ENCODE measurements around the gene MICOS13.

MICOS13 gene

GRCh38 chr19:5628919-5629481 is 51.3 kb downstream of the MICOS13 start:
- Histone ChIP-seq H3K9me3 (ENCODE audit: control insufficient read depth, low read length) (no peaks in the 10 kb centered on the region), H3K4me1 (ENCODE audit: control insufficient read depth, insufficient read depth, low read length, poor library complexity, severe bottlenecking) (peaks cover 59% of the 10 kb centered on the region), H3K36me3 (ENCODE audit: control insufficient read depth, insufficient read depth, low read length) (peaks cover 49% of the 10 kb centered on the region), H3K4me3 (ENCODE audit: insufficient read depth, low read depth, low read length, poor library complexity, severe bottlenecking) (no peak overlapping the region), H3K27ac (ENCODE audit: insufficient read depth, low read length, poor library complexity, severe bottlenecking) (no peak overlapping the region), H3K27me3 (replicated peaks; ENCODE audit: control insufficient read depth, insufficient read depth, low read length, poor library complexity, severe bottlenecking) (no peaks in the 10 kb centered on the region)
- no peak for DNase-seq

DNA sequence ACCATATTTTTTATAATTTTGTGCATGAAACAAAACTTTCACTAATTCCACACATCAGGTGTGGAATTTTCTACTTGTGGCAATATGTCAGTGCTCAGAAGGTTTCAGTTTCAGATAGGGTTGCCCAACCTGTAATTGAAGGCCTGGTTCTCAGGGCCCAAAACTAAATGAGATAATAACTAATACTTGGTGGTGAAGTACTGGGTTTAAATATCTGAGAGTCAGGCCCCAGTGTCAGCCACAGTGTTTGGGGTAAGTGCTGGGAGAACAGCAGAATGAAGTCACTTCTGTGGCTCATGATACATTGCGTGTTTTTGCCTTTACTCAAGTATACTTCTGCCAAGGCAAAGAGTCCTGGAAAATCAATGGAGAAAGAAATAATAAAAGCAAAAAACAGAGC is 51.9 kb downstream of the MICOS13 start:
- Histone ChIP-seq H3K9me3 (ENCODE audit: control insufficient read depth, low read length) (no peaks in the 10 kb centered on the region), H3K27me3 (replicated peaks; ENCODE audit: control insufficient read depth, insufficient read depth, low read length, poor library complexity, severe bottlenecking) (no peaks in the 10 kb centered on the region), H3K27ac (ENCODE audit: insufficient read depth, low read length, poor library complexity, severe bottlenecking) (no peak overlapping the region), H3K4me1 (ENCODE audit: control insufficient read depth, insufficient read depth, low read length, poor library complexity, severe bottlenecking) (peaks cover 59% of the 10 kb centered on the region), H3K36me3 (ENCODE audit: control insufficient read depth, insufficient read depth, low read length) (peaks cover 49% of the 10 kb centered on the region), H3K4me3 (ENCODE audit: insufficient read depth, low read depth, low read length, poor library complexity, severe bottlenecking) (no peak overlapping the region)
- no peak for DNase-seq
